Heart right ventricle (tissue), 16 donors: ENCODE data around the gene ARHGEF39. TPM values are rescaled to one million over a fixed set of nuclear protein-coding genes. Genes with fewer than 3 reads are reported as not detected.

ENCODE experiments used
- ATAC-seq, 8 donors: fragments of 200-7000 bp; cut with Tn5 transposase; one replicate each; pipeline ENCODE4 v1.9.1; 2020; ENCODE audit warnings: mild to moderate bottlenecking in 8 of 8, moderate library complexity in 8 of 8, moderate number of reproducible peaks in 1 of 8
- DNase-seq, 2 donors: peaks; one replicate each; pipeline ENCODE4 v3.0.0-alpha.2; 2020
- H3K27ac ChIP-seq, 10 donors: fragments of 200-600 bp; sonication (generic) in 2 of 10; one replicate each; pipeline versions ENCODE4 v1.5.0 to v1.8.0; 2020 to 2022; ENCODE audit warnings: mild to moderate bottlenecking in 3 of 10
- H3K27me3 ChIP-seq, 7 donors: fragments of 200-600 bp; one replicate each; pipeline ENCODE4 v1.8.0; 2021 to 2022; ENCODE audit warnings: mild to moderate bottlenecking in 2 of 7
- H3K36me3 ChIP-seq, 9 donors: fragments of 200-600 bp; sonication (generic) in 1 of 9; one replicate each; pipeline versions ENCODE4 v1.5.0 to v1.8.0; 2020 to 2022; ENCODE audit warnings: mild to moderate bottlenecking in 2 of 9
- H3K4me1 ChIP-seq, 9 donors: fragments of 200-600 bp; sonication (generic) in 1 of 9; one replicate each; pipeline versions ENCODE4 v1.5.0 to v1.8.0; 2020 to 2022; ENCODE audit warnings: mild to moderate bottlenecking in 4 of 9
- H3K4me3 ChIP-seq, 10 donors: fragments of 200-600 bp; sonication (generic) in 2 of 10; one replicate each; pipeline versions ENCODE4 v1.5.0 to v1.8.0; 2020 to 2022; ENCODE audit warnings: mild to moderate bottlenecking in 7 of 10, moderate library complexity in 2 of 10
- H3K9me3 ChIP-seq, 11 donors: fragments of 200-600 bp in 10 of 11; sonication (generic) in 2 of 11; one replicate each; pipeline versions ENCODE4 v1.5.0 to v1.8.0; 2013 to 2022; ENCODE audit warnings: mild to moderate bottlenecking in 2 of 11, control low read depth in 1 of 11, moderate library complexity in 1 of 11
- WGBS, 2 donors: extraction: QIAGEN DNeasy Blood & Tissue Kit; methylation state at CpG; one replicate each; pipeline ENCODE4 v1.1.7; 2013; ENCODE audit warnings: inconsistent platforms in 1 of 2; 5-methylcytosine and 5-hydroxymethylcytosine counted together
- intact Hi-C, 10 donors: fragments of 100-400 bp; cut with DNase I; formaldehyde crosslinking; loops; one replicate each; pipeline versions ENCODE4 v1.11.1 to v1.14.2; 2022
- polyA plus RNA-seq, 2 donors: library from polyadenylated mRNA; stranded (reverse); fragments of 200-250 nt; gene quantifications; one replicate each; pipeline ENCODE4 v1.2.3, GENCODE V29; 2013
- total RNA-seq, 10 donors: library from RNA; stranded (reverse); fragmentation: NEBNext Ultra II Directional in 3 of 10; extraction: Animal tissue kit (Norgen Biotek cat#: 25700) in 3 of 10; gene quantifications; one replicate each; pipeline versions ENCODE4 v1.2.1 to v1.2.4, GENCODE V29; 2021 to 2023
- TF ChIP-seq, protein P1 (sequence below), 9 donors: fragments of 200-600 bp; sonication (generic) in 2 of 9; IDR thresholded peaks; one replicate each; pipeline versions ENCODE4 v1.5.0 to v1.8.0; 2021 to 2022; ENCODE audit warnings: antibody characterized with exemption in 9 of 9, mild to moderate bottlenecking in 5 of 9, moderate library complexity in 1 of 9
- donor health status: Arrhythmogenic right ventricular cardiomyopathy.
- donor health status: ischemic (EF 13 %, LVEDD 7.1; RV severe dilation, severe dysfunction).
- donor health status: healthy with polysubstance abuse.
- donor health status: DM: no; HTN: yes; CAD: no.
- donor health status: DM: no; HTN: no; CAD: no.
- donor health status: ischemic (EF 25% LVEDD 6.9; RV normal size, moderate dysfunction).
- donor health status: ischemic (EF 25% LVEDD 5.7; RV mildly dilated, moderate dysfunction).
- donor health status: healthy.
- donor health status: DM: yes; HTN: yes; CAD: no.
- donor health status: Ischemic cardiomyopathy.
- donor health status: ischemic (EF 35%, LVEDD 5.7; RV mildly dilated, moderate dysfunction).
- donor health status: nonischemic (EF 11% LVEDD 7.7; RV severe dilation, severe dysfunction).
- donor health status: DM: yes; HTN: yes; CAD: no.
- donor health status: PGD.
- donor health status: ischemic (EF 29% LVEDD 5.4; RV normal size, mild dysfunction).
- donor health status: nonischemic (EF 23%, LVEDD 6.1; RV moderate dilation, normal function).

ARHGEF39 gene
- total and polyA plus RNA-seq, 12 donors = 0.09 to 1.3 (median 0.33) TPM; not detected in 2

DNA sequence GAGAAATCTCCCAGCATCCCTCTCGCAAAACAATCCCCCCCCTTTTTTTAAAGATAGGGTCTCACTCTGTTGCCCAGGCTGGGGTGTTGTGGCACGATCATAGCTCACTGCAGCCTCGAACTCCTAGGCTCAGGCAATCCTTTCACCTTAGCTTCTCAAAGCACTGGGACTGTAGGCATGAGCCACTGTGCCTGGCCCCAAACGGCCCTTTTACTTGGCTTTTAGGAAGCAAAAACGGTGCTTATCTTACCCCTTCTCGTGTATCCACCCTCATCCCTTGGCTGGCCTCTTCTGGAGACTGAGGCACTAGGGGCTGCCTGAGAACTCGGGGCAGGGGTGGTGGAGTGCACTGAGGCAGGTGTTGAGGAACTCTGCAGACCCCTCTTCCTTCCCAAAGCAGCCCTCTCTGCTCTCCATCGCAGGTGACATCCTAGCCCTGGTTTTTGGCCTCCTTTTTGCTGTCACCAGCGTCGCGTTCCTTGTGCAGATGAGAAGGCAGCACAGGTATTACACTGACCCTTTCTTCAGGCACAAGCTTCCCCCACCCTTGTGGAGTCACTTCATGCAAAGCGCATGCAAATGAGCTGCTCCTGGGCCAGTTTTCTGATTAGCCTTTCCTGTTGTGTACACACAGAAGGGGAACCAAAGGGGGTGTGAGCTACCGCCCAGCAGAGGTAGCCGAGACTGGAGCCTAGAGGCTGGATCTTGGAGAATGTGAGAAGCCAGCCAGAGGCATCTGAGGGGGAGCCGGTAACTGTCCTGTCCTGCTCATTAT is 15.5 kb upstream of the ARHGEF39 start:
- ATAC-seq (no peak), DNase-seq (no peak)
- Histone ChIP-seq H3K9me3 (no peaks in the 10 kb centered on the region), H3K4me3 (no peak overlapping the region), H3K36me3 (peaks cover 0 to 45% (median 31%) of the 10 kb centered on the region in 9 donors), H3K27me3 (peaks cover 0 to 10% (median 0%) of the 10 kb centered on the region in 7 donors), H3K27ac (no peak overlapping the region), H3K4me1 (peaks cover 7 to 31% (median 10%) of the 10 kb centered on the region in 9 donors)
- intact Hi-C loops = no loop called here
- TF ChIP-seq, protein P1, sequence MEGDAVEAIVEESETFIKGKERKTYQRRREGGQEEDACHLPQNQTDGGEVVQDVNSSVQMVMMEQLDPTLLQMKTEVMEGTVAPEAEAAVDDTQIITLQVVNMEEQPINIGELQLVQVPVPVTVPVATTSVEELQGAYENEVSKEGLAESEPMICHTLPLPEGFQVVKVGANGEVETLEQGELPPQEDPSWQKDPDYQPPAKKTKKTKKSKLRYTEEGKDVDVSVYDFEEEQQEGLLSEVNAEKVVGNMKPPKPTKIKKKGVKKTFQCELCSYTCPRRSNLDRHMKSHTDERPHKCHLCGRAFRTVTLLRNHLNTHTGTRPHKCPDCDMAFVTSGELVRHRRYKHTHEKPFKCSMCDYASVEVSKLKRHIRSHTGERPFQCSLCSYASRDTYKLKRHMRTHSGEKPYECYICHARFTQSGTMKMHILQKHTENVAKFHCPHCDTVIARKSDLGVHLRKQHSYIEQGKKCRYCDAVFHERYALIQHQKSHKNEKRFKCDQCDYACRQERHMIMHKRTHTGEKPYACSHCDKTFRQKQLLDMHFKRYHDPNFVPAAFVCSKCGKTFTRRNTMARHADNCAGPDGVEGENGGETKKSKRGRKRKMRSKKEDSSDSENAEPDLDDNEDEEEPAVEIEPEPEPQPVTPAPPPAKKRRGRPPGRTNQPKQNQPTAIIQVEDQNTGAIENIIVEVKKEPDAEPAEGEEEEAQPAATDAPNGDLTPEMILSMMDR (IDR thresholded peaks at IDR 0.05) = no peak
- WGBS, 2 donors = 48 to 51% methylated on average over 15 of the region's 15 CpGs

DNA sequence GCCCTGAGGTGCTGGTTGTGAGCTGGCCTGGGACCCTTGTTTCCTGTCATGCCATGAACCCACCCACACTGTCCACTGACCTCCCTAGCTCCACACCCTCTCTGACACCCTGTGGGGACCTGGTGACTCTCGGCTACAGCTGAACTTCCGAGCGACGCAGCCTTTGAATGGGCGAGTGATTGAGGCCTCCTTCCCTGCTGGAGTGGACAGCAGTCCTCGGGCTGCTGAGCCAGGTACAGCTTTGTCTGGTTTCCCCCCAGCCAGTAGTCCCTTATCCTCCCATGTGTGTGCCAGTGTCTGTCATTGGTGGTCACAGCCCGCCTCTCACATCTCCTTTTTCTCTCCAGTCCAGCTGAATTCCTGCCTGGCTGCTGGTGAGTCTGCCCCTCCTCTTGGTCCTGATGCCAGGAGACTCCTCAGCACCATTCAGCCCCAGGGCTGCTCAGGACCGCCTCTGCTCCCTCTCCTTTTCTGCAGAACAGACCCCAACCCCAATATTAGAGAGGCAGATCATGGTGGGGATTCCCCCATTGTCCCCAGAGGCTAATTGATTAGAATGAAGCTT is 14.9 kb upstream of the ARHGEF39 start:
- Histone ChIP-seq H3K4me1 (peaks cover 1 to 26% (median 13%) of the 10 kb centered on the region in 9 donors), H3K9me3 (no peaks in the 10 kb centered on the region), H3K27me3 (peaks cover 0 to 16% (median 0%) of the 10 kb centered on the region in 7 donors), H3K27ac (no peak overlapping the region), H3K36me3 (peaks cover 0 to 38% (median 24%) of the 10 kb centered on the region in 9 donors), H3K4me3 (no peak overlapping the region)
- intact Hi-C loops = no loop called here
- no peak for DNase-seq
- WGBS, 2 donors = 77 to 85% methylated on average over 8 of the region's 8 CpGs
- ATAC-seq = no peak
- TF ChIP-seq, protein P1 (IDR thresholded peaks at IDR 0.05) = no peak

DNA sequence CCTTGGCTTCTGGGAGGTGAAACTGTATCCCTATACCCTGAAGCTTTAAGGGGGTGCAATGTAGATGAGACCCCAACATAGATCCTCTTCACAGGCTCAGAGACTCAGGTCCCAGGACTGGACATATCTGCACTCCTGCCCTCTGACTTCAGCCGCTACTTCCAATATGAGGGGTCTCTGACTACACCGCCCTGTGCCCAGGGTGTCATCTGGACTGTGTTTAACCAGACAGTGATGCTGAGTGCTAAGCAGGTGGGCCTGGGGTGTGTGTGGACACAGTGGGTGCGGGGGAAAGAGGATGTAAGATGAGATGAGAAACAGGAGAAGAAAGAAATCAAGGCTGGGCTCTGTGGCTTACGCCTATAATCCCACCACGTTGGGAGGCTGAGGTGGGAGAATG is 14.1 kb upstream of the ARHGEF39 start:
- H3K36me3 ChIP-seq = peaks cover 0 to 31% (median 18%) of the 10 kb centered on the region in 9 donors
- peaks cover 0 to 16% (median 0%) of the 10 kb centered on the region in 7 donors for H3K27me3 ChIP-seq
- peaks cover 0 to 19% (median 13%) of the 10 kb centered on the region in 9 donors for H3K4me1 ChIP-seq
- H3K4me3 ChIP-seq = no peak overlapping the region
- no peaks in the 10 kb centered on the region for H3K9me3 ChIP-seq
- ATAC-seq = no peak
- WGBS, 2 donors = 90 to 94% methylated on average over 5 of the region's 5 CpGs
- no peak overlapping the region for H3K27ac ChIP-seq
- no peak for DNase-seq
- intact Hi-C loops = no loop called here
- TF ChIP-seq, protein P1 (IDR thresholded peaks at IDR 0.05) = no peak

DNA sequence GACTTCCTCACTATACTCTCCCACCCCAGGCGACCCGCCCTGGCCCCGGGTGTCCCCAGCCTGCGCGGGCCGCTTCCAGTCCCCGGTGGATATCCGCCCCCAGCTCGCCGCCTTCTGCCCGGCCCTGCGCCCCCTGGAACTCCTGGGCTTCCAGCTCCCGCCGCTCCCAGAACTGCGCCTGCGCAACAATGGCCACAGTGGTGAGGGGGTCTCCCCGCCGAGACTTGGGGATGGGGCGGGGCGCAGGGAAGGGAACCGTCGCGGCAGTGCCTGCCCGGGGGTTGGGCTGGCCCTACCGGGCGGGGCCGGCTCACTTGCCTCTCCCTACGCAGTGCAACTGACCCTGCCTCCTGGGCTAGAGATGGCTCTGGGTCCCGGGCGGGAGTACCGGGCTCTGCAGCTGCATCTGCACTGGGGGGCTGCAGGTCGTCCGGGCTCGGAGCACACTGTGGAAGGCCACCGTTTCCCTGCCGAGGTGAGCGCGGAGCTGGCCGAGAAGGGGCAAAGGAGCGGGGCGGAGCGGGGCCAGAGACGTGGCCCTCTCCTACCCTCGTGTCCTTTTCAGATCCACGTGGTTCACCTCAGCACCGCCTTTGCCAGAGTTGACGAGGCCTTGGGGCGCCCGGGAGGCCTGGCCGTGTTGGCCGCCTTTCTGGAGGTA is 10.9 kb upstream of the ARHGEF39 start:
- Histone ChIP-seq H3K27me3 (peaks cover 0 to 16% (median 0%) of the 10 kb centered on the region in 7 donors), H3K4me3 (peak overlapping the region; percentile 20 to 75 (median 58)), H3K9me3 (no peaks in the 10 kb centered on the region), H3K27ac (peak overlapping the region in 3 of 10 donors; percentile 20 to 39 (median 25)), H3K36me3 (no peaks in the 10 kb centered on the region), H3K4me1 (peaks cover 0 to 23% (median 13%) of the 10 kb centered on the region in 9 donors)
- peak; percentile 49 to 75 (median 60) for ATAC-seq
- intact Hi-C loops = no loop called here
- TF ChIP-seq, protein P1 (IDR thresholded peaks at IDR 0.05) = peak in 1 of 9 donors; percentile 19
- WGBS, 2 donors = 4% methylated on average over 48 to 51 of the region's 51 CpGs
- peak; percentile 49 to 64 for DNase-seq
